22Rv1 (cell line): ENCODE measurements around the gene COL25A1.

Experiments
- H3K27ac ChIP-seq: fragments of 450-650 bp; 2 replicates; pipeline ENCODE4 v1.5.1; 2017
- ZFX ChIP-seq: fragments of 450-650 bp; IDR thresholded peaks from 2 replicates; pipeline ENCODE4 v1.6.1; 2017; ENCODE audit warnings: antibody characterized with exemption, borderline replicate concordance
- TF ChIP-seq, protein P1 (sequence below): fragments of 450-650 bp; IDR thresholded peaks from 2 replicates; pipeline ENCODE4 v1.5.1; 2017; ENCODE audit warnings: mild to moderate bottlenecking

The COL25A1 gene

DNA sequence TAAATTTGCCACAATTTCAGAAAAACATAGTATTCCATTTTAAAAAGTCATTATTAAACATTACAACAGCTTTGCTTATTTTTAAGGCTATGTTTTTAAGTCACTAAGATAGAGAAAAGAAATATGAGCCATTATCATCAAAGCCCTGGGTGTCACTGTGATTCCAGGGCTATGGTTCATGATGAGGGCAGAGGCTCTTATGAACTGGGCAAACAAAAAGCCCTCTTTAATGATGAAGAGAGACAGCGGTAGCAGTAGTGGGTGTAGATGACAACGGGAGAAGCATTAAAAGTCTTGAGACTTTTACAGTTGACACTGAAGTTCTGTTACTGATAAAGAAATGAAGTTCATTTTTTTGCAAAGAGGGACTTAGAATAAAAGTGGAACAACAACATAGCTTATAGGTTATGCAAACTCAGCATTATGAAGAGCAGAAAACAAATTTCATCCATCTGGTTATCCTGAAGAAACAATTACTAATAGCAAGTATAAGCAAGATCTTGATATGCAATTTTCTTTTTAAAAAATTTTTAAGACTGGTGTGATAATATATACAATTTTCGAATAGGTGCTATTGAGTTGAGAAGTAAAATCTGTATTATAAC is 336.9 kb downstream of the COL25A1 start:
- H3K27ac ChIP-seq, result no peak overlapping the region
- TF ChIP-seq ZFX, result no peak
- TF ChIP-seq, protein P1, sequence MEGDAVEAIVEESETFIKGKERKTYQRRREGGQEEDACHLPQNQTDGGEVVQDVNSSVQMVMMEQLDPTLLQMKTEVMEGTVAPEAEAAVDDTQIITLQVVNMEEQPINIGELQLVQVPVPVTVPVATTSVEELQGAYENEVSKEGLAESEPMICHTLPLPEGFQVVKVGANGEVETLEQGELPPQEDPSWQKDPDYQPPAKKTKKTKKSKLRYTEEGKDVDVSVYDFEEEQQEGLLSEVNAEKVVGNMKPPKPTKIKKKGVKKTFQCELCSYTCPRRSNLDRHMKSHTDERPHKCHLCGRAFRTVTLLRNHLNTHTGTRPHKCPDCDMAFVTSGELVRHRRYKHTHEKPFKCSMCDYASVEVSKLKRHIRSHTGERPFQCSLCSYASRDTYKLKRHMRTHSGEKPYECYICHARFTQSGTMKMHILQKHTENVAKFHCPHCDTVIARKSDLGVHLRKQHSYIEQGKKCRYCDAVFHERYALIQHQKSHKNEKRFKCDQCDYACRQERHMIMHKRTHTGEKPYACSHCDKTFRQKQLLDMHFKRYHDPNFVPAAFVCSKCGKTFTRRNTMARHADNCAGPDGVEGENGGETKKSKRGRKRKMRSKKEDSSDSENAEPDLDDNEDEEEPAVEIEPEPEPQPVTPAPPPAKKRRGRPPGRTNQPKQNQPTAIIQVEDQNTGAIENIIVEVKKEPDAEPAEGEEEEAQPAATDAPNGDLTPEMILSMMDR, result no peak

GRCh38 chr4:108965016-108965415 is 337.4 kb downstream of the COL25A1 start:
- no peak overlapping the region for H3K27ac ChIP-seq

GRCh38 chr4:108963910-108964309 is 338.5 kb downstream of the COL25A1 start:
- TF ChIP-seq ZFX, result no peak
- TF ChIP-seq, protein P1, result no peak
- no peak overlapping the region for H3K27ac ChIP-seq

More at GRCh38 chr4:108965016-108965415, 337.4 kb downstream of the COL25A1 start:
- TF ChIP-seq, protein P1, result no peak
- TF ChIP-seq ZFX, result no peak

DNA sequence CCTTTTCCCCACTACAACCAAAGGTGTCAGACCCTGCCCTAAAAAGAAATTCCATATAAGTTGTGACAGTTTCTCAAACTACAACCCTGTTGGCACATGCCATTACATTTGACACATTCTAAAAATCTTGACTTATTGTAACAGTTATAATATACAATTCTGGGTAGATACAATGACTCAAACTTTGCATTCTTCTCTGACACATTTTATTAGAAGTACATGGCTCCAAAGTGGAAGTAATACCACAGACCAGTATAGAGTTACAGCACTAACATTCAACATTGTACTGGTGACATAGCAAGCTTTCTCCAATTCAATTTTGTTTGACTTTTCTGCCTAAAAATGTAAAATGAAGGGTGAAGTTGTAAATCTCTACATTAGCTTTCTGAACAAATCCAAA is 343.0 kb downstream of the COL25A1 start:
- no peak for TF ChIP-seq ZFX
- TF ChIP-seq, protein P1, result no peak

DNA sequence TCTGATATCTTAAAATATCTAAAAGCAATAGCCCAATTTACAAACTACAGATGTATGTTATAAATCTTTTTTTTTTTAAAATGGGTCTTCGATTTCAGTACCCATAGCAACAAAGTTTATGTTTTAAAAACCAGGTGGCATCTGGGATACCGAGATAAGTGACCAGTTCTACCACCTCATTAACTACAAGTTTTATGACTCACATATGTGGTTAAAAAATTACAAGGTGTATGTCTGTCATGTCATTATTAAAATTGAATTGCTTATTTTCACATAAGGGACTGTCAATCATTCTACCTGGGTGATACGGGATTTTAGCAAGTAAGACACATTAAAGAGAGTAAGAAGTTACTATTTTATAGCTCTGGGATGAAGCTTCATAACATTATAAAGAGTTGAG is 347.6 kb downstream of the COL25A1 start:
- TF ChIP-seq, protein P1, result no peak
- TF ChIP-seq ZFX, result no peak
- no peak overlapping the region for H3K27ac ChIP-seq

More for the DNA sequence above, 343.0 kb downstream of the COL25A1 start:
- H3K27ac ChIP-seq, result no peak overlapping the region

- no peak overlapping the region for H3K27ac ChIP-seq
- TF ChIP-seq, protein P1, result no peak
Observed at GRCh38 chr4:108953941-108954340, 348.5 kb downstream of the COL25A1 start.

DNA sequence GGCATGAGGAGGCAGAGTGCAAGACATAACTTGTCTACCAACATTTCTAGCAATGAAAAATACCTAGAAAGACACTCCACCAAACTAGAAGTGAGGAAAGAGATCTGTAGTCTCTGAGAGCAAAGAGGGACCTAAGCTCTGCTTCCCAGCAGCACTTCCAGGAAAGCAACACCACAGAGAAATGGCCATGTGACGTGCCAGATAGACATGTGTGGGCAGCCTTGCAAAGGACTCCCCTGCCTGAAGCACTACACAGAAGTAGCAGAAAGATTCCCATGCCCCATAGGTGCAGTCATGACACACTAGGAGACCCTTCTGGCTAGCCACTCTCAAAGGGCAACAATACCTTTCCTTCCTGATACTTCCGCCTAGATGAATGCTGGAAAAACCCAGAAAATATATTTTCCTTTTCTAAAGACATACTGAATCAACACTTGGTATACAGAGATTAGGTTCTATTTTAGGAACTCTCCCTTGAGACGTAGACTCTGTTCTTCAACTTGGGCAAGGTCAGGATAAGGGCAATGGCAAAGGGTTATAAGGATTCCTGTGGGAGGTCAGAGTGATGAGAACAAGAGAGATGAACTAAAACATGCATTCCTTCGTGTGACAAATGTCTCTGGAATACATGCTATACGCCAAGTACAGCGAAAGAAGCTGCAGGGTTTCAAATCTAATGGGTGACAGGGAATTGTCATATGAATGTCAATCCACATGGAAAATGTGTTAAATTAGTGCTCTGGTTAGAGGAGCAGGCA is 352.1 kb downstream of the COL25A1 start:
- H3K27ac ChIP-seq, result no peak overlapping the region
- no peak for TF ChIP-seq ZFX
- TF ChIP-seq, protein P1, result no peak
